NT2/D1 (cell line): ENCODE results near the gene GNPNAT1.
A peak's percentile ranks its signal among the peaks of the same experiment; 100 is the strongest.

ENCODE experiments used
- DNase-seq: peaks from one replicate; pipeline ENCODE4 v3.0.0-alpha.2; 2011; ENCODE audit warnings: low read depth, low spot score
- H3K27me3 ChIP-seq: 2 replicates; pipeline ENCODE4 v1.6.0; 2011; ENCODE audit warnings: mild to moderate bottlenecking; ENCODE audit not compliant: insufficient read length, insufficient read depth
- H3K36me3 ChIP-seq: 2 replicates; pipeline ENCODE4 v1.6.1; 2011; ENCODE audit warnings: mild to moderate bottlenecking, low read length, mixed read lengths; ENCODE audit not compliant: insufficient read depth, insufficient read length
- H3K4me1 ChIP-seq: 2 replicates; pipeline ENCODE4 v1.5.1; 2011; ENCODE audit not compliant: insufficient read depth, insufficient read length
- H3K4me3 ChIP-seq: 2 replicates; pipeline ENCODE4 v1.5.1; 2011; ENCODE audit warnings: low read depth; ENCODE audit not compliant: insufficient read length
- H3K9ac ChIP-seq: 2 replicates; pipeline ENCODE4 v1.6.0; 2011; ENCODE audit warnings: low read depth; ENCODE audit not compliant: insufficient read length
- H3K9me3 ChIP-seq: 2 replicates; pipeline ENCODE4 v1.5.1; 2011; ENCODE audit warnings: mild to moderate bottlenecking, low read length; ENCODE audit not compliant: insufficient read depth
- SUZ12 ChIP-seq: IDR thresholded peaks from 2 replicates; pipeline ENCODE4 v1.6.1; 2011; ENCODE audit not compliant: insufficient read length, insufficient read depth; ENCODE audit errors: extremely low read depth
- YY1 ChIP-seq: IDR thresholded peaks from 2 replicates; pipeline ENCODE4 v1.6.1; 2011; ENCODE audit not compliant: insufficient read length, insufficient read depth
- ZNF274 ChIP-seq: IDR thresholded peaks from 2 replicates; pipeline ENCODE4 v1.6.1; 2011; ENCODE audit warnings: mild to moderate bottlenecking, low read depth, low read length

The GNPNAT1 gene

GRCh38 chr14:52741865-52742264 is 49.5 kb downstream of the GNPNAT1 start:
- no peak for TF ChIP-seq ZNF274
- TF ChIP-seq SUZ12 = no peak
- TF ChIP-seq YY1 = no peak
- Histone ChIP-seq H3K27me3 (no peaks in the 10 kb centered on the region), H3K36me3 (peaks cover 3% of the 10 kb centered on the region), H3K4me1 (no peaks in the 10 kb centered on the region), H3K4me3 (no peak overlapping the region), H3K9me3 (no peaks in the 10 kb centered on the region), H3K9ac (no peak overlapping the region)
- no peak for DNase-seq

- no peak for TF ChIP-seq SUZ12
- TF ChIP-seq ZNF274 = no peak
- no peak for TF ChIP-seq YY1
- Histone ChIP-seq H3K27me3 (no peaks in the 10 kb centered on the region), H3K9me3 (no peaks in the 10 kb centered on the region), H3K36me3 (peaks cover 3% of the 10 kb centered on the region), H3K4me1 (no peaks in the 10 kb centered on the region), H3K4me3 (no peak overlapping the region), H3K9ac (no peak overlapping the region)
- no peak for DNase-seq
Measured at GRCh38 chr14:52740751-52741150, 50.7 kb downstream of the GNPNAT1 start.

GRCh38 chr14:52738409-52738808 is 53.0 kb downstream of the GNPNAT1 start:
- Histone ChIP-seq H3K4me1 (no peaks in the 10 kb centered on the region), H3K4me3 (no peak overlapping the region), H3K9ac (no peak overlapping the region), H3K27me3 (no peaks in the 10 kb centered on the region), H3K36me3 (peaks cover 12% of the 10 kb centered on the region), H3K9me3 (no peaks in the 10 kb centered on the region)
- no peak for DNase-seq
- TF ChIP-seq YY1 = no peak
- TF ChIP-seq SUZ12 = no peak
- no peak for TF ChIP-seq ZNF274

- Histone ChIP-seq H3K4me3 (no peak overlapping the region), H3K9ac (no peak overlapping the region), H3K9me3 (no peaks in the 10 kb centered on the region), H3K27me3 (no peaks in the 10 kb centered on the region), H3K36me3 (peaks cover 19% of the 10 kb centered on the region), H3K4me1 (no peaks in the 10 kb centered on the region)
- TF ChIP-seq YY1 (no peak), SUZ12 (no peak), ZNF274 (no peak)
- DNase-seq = no peak
Measured at GRCh38 chr14:52735921-52736489, 55.4 kb downstream of the GNPNAT1 start.

- Histone ChIP-seq H3K36me3 (peaks cover 19% of the 10 kb centered on the region), H3K9ac (no peak overlapping the region), H3K9me3 (no peaks in the 10 kb centered on the region), H3K4me3 (no peak overlapping the region), H3K4me1 (no peaks in the 10 kb centered on the region), H3K27me3 (no peaks in the 10 kb centered on the region)
- TF ChIP-seq ZNF274 = no peak
- no peak for TF ChIP-seq YY1
- no peak for TF ChIP-seq SUZ12
- DNase-seq = no peak
Measured at GRCh38 chr14:52733824-52734223, 57.6 kb downstream of the GNPNAT1 start.

- Histone ChIP-seq H3K4me1 (no peaks in the 10 kb centered on the region), H3K9me3 (no peaks in the 10 kb centered on the region), H3K27me3 (no peaks in the 10 kb centered on the region), H3K9ac (peak overlapping the region; percentile 96), H3K36me3 (peaks cover 38% of the 10 kb centered on the region), H3K4me3 (peak overlapping the region; percentile 92)
- DNase-seq = no peak
- TF ChIP-seq SUZ12 (no peak), ZNF274 (no peak), YY1 (no peak)
Measured at GRCh38 chr14:52730709-52731111, 60.7 kb downstream of the GNPNAT1 start.

GRCh38 chr14:52729925-52730708 is 61.3 kb downstream of the GNPNAT1 start, which contains the start of gene STYX:
Gene STYX, plus strand, starts transcription at chr14:52730166. Its CDS starts 309 bp downstream, at chr14:52730475.
- peak; percentile 97 for DNase-seq
- peak within 1 kb of the TSS; percentile 96 for H3K9ac ChIP-seq
- TF ChIP-seq ZNF274 = no peak
- TF ChIP-seq SUZ12 = no peak
- TF ChIP-seq YY1 = no peak
- no peaks in the 10 kb centered on the region for H3K4me1 ChIP-seq
- peak within 1 kb of the TSS; percentile 92 for H3K4me3 ChIP-seq
- H3K9me3 ChIP-seq = no peaks in the 10 kb centered on the region
- peaks cover 43% of the 10 kb centered on the region for H3K36me3 ChIP-seq
- H3K27me3 ChIP-seq = no peaks in the 10 kb centered on the region
